Muscle of back (tissue), 11 donors: Measurements from ENCODE around the gene HNRNPM. TPM values are rescaled to one million over a fixed set of nuclear protein-coding genes. Genes with fewer than 3 reads are reported as not detected.
A peak's percentile ranks its signal among the peaks of the same experiment; 100 is the strongest.

Experiments used
- DNase-seq, 3 donors: peaks; one replicate each; pipeline versions ENCODE4 v3.0.0 to v3.0.0-alpha.2; 2013
- polyA plus RNA-seq, 10 donors: library from polyadenylated mRNA; unstranded; fragments of 120-200 nt; gene quantifications; one replicate each; pipeline ENCODE4 v1.2.1, GENCODE V29; 2013; ENCODE audit not compliant: insufficient read length in 10 of 10

Gene HNRNPM
- polyA plus RNA-seq, 10 donors: 162 to 259 (median 182) TPM

GRCh38 chr19:8457827-8458226, 13.1 kb downstream of the HNRNPM start:
- no peak for DNase-seq

DNA sequence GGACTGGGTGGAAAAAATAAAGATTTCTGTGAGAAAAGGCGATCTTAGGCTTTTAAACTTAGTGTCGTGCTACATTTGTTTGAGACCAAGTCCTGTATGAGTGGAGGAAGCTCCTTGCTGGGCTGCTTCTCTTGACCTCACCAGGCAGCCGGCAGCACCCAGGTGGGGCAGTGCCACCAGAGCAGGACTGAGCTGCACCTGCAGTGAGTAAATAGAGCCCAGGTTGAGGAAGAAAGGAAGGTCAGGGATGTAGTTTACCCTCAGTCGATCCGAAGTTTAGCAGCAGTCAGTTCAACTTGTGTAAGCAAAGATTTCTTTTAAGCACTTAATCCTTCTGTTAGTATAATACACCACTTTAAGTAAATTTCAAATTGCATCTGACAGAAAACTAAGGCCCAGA, 13.6 kb downstream of the HNRNPM start:
- DNase-seq: no peak

- no peak for DNase-seq
Observed at GRCh38 chr19:8459095-8459494, 14.3 kb downstream of the HNRNPM start.

DNA sequence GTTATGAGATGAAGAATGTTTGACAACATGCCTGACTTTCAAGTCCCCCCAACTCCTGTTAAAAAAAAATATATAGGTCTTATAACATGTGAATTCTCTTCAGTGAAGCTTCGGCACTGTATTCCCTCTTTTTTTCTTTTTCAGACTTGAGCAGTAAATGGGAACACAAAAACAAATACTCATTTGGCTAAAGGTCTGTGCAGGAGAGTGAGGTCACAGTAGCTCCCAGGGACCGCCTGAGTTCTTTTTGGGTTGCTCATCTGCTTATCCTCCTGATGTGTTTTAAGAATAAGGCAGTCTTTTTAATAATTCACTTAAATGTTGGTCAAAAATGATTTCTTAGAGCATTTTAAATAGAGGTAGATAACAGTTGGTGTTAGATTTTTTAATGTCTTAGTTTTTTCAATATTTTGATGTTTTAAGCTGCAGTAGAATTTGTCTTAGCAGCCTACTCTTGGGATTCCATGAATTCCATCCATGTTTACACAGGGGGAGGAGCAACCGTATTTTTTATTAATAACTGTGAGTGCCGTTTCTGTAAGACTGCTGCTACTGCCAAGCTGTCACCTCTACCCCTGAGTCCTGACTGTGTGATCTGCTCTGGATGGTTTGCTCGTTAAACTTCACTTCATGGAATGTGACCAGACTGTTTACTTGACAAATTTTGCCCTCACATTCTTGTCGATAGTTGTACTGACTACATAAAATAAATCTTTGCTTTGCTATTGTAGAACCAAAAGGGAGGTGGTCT, 14.9 kb downstream of the HNRNPM start:
- DNase-seq: peak in 1 of 3 donors; percentile 27

GRCh38 chr19:8460516-8461298, 15.9 kb downstream of the HNRNPM start:
- no peak for DNase-seq

GRCh38 chr19:8461376-8461775, 16.6 kb downstream of the HNRNPM start:
- DNase-seq: no peak

DNA sequence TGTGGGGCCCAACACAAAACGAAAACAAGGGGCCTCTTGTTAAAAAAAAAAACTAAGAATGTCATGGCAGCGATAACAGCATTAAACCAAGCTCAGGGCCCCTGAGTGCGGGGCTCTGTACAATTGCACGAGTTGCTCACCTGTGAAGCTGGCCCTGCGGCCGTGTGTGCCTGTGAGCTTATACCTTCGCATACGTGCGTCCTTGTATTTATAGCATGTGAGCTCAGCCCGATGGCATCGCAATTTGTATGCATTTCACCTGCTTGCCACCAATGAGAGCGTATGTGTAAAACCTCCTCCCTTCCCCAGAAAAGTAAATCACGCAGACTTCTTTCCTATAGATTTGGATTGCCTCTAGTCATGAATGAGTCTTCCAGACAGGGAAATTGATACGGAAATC, 17.1 kb downstream of the HNRNPM start:
- DNase-seq: no peak

- no peak for DNase-seq
Observed at GRCh38 chr19:8462571-8462970, 17.8 kb downstream of the HNRNPM start.

- no peak for DNase-seq
Observed at GRCh38 chr19:8463365-8463764, 18.6 kb downstream of the HNRNPM start.

DNA sequence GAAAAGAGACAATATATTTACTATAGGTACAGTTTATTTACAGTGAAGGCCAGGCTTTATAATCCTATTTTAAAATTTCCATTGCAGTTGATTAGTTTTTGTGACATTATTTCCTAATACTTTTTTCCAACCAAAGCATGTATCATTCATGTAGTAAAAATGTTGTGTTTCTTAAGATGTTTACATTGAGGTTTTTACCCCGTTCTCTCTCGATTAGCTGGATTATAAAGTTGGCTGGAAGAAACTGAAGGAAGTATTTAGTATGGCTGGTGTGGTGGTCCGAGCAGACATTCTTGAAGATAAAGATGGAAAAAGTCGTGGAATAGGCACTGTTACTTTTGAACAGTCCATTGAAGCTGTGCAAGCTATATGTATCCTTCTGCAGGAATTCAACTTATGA, 21.2 kb downstream of the HNRNPM start:
- DNase-seq: no peak

DNA sequence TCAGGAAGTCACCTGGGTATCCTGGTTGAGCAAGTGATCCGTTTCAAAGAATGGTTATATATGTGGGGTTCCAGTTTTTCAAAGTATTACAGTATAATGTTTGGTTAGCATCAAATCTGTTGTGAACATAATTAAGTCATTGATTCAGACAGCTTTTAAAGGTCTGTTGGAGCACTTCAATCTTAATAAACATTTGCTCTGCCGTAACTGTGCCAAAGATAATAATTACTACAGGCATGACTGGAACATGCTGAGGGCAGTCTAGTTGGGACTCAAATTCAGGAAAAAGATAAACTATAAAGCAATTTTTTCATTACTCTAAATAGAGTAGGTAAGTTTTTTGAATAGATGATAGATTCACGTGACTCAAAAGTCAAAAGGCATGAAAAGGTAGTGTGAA, 23.3 kb downstream of the HNRNPM start:
- DNase-seq: no peak

DNA sequence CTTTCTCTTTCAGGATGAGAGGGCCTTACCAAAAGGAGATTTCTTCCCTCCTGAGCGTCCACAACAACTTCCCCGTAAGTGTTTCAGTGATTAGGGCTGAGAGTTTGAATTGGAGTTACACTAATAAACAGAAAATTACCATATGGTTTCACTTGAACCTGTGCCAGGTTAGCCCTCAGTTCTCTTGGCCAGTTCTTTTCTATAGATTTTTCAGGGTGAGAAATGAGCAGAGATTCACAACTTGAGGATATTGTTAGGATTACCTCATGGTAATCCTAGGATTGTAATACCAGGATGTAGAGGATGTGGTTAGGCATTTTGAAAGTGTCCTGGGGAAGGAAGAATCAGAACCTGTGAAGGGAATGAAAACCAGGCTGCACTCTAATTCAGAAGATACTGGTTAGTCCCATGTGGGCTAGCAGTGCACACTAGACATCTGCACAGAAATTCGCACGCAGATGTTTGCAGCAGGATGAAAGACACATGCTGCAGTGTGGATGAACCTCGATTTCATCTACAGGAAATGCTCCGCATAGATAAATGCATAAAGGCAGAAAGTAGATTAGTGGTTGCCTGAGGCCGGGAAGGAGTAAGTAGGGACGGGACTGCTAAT, 24.1 kb downstream of the HNRNPM start:
- peak; percentile 11 to 71 (median 29) for DNase-seq

GRCh38 chr19:8469613-8470368, 25.0 kb downstream of the HNRNPM start:
- no peak for DNase-seq

GRCh38 chr19:8473648-8474476, 29.1 kb downstream of the HNRNPM start:
- DNase-seq: no peak

GRCh38 chr19:8475005-8475404, 30.2 kb downstream of the HNRNPM start:
- no peak for DNase-seq

- DNase-seq: no peak
Observed at GRCh38 chr19:8476524-8476923, 31.7 kb downstream of the HNRNPM start.

- DNase-seq: no peak
Observed at GRCh38 chr19:8477889-8478288, 33.1 kb downstream of the HNRNPM start.

DNA sequence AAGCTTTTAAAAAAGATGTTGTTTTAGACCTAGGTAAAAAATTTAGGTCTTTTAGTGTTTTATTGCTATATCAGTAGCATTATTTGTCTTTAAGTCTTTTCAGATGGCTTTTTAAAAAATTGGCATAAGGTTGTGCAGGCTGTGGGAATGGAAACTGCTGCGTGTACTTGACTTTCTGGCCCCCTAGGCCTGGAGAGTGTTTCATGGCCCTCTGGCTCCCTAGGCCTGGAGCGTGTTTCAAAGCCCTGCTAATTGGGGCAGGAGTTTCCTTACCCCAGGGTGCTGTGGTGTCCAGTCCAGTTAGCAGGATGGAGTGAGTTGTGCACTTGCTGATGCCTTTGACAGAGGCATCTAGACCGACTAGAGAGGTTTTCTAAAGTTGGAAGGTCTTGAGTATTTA, 33.8 kb downstream of the HNRNPM start:
- DNase-seq: peak in 1 of 3 donors; percentile 48

- DNase-seq: no peak
Observed at GRCh38 chr19:8481201-8481600, 36.4 kb downstream of the HNRNPM start.

- DNase-seq: no peak
Observed at GRCh38 chr19:8481616-8482015, 36.8 kb downstream of the HNRNPM start.

GRCh38 chr19:8482696-8483095, 37.9 kb downstream of the HNRNPM start:
- no peak for DNase-seq
